GM21390 (cell line): ENCODE results near the gene ZNF664.

ENCODE experiments used
- ATAC-seq: cut with Tn5 transposase; IDR thresholded peaks from one replicate; pipeline ENCODE4 v1.9.1; 2021; ENCODE audit not compliant: unreplicated experiment

Gene ZNF664

DNA sequence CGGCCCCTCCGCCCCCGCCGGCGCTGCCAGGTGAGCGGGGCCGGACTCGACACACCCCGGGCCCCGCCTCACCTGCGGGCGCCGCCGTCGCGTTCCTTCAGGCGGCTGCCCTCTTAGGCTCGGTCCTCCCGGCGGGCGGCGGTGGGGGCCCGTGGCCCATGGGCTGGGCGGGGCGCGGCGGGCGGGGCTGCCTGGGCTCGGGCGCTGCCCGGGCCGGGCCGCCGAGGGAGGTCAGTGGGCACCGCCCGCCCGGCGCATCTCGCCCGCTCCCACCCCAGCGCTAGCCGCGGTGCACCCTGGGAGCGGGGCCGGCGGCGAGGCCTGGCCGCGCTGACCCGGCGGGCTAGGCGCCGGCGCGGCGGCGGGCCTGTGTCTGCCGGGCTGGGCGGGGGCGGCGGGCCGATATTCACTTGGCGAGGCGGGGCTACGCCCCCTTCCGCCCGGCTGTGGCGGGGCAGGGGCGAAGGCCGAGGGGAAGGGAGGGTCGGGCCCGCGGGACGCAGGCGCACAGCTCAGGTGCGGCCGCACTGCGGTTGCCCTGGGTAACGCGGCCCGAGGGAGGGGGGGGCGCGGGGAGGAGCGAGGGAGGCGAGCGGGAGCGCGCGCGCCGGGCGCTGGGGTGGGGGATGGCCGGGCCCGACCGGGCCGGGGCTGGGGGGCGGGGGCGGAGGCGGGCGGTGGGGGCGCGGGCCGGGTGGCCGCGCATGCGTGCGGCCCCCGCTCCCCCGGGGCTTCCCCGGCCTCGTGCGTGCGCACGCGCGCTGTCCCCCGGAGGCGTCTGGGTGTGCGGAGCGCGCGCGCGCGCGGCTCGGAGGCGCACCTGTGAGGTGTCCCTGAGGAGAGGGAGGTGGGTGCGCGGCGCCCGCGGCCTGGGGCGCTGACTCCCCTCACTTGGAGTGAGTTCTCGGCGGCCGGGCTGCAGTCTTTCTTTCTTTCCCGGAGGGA, at the start of gene ZNF664, which contains the start of gene CCDC92:
Gene ZNF664, plus strand, starts transcription at position 759 of the 945 bp plus-strand sequence. CDS start 38,930 bp downstream, outside the sequence.
Gene CCDC92, minus strand, starts transcription at position 375 of the 945 bp plus-strand sequence. CDS start 28,526 bp downstream, outside the sequence.
- peak; percentile 75 for ATAC-seq

DNA sequence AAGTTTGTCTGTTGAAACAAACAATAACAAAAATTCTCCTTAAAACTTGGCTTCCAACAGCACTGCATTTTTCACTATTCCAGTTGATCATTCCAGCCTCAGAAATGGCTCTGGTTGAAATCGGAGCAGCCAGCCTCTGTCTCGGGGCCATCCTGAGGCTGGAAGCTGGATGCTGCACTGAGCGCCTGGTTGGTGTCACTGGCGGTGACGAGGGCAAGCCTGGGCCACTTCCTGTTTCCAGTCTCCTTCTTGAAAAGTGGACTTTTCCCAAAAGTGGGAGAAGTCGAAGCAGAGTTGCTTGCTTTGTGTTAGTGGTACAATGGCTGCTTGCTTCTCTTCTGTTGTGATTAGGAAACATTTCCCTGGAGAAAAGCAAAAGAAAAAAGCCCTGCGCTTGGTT, 49.1 kb upstream of the ZNF664 start:
- ATAC-seq = no peak

DNA sequence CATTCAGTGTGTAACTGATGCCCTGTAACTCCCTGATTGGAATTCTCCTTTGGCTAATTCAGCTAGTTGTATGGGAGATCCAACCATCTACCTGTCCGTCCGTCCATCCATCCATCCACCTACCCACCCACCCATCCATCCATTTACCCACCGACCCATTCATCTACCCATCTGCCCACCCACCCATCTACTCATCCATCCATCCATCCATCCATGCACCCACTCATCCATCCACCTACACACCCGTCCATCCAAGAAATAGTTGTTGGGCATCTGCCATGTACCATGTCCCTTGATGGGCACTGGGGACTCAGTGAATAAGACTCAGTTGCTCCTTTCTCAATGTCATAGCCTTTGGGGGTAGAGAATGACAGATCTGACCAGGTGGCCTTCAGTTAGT, 48.5 kb upstream of the ZNF664 start:
- no peak for ATAC-seq

DNA sequence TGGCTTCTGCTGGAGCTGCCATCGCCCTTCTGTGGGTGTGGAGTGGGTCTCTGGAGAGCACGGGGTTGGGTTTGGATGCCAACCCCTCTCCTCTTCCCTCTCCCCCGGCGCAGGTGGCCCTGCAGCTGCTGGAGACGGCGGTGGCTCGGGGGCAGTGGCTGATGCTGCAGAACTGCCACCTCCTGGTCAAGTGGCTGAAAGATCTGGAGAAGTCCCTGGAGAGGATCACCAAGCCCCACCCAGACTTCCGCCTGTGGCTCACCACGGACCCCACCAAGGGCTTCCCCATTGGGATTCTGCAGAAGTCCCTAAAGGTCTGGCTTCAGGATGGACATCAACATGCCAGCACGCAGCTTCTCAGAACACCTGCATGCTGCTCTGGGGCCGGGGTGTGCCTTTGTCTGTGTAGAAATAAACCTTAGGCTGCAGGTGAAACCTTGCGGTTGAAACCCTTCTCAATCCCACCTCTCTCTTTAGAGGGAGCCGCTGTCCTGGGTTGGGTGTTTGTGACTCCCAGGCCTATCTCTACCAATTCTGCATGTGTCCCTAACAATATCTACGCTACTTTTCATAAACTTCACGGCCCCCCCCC, 44.6 kb upstream of the ZNF664 start:
- no peak for ATAC-seq

DNA sequence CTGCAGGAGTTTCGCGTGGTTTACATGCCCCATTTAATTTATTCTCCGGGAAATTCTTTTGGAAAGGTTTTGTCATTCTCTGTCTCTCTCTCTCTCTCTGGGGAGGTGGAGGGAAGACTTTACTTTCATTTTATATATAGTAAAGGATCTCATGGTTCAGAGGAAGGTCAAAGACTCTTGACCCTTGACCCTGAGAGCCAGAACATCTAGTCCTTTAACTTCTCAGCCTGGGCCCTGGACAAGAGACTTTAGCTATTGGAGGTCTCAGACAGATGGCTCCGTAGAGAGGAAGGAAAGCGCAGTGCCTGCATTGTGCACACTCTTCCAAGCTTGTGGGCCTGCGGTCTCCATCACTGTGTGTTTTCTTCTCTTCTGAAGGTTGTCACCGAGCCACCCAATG, 44.1 kb upstream of the ZNF664 start:
- ATAC-seq = no peak

DNA sequence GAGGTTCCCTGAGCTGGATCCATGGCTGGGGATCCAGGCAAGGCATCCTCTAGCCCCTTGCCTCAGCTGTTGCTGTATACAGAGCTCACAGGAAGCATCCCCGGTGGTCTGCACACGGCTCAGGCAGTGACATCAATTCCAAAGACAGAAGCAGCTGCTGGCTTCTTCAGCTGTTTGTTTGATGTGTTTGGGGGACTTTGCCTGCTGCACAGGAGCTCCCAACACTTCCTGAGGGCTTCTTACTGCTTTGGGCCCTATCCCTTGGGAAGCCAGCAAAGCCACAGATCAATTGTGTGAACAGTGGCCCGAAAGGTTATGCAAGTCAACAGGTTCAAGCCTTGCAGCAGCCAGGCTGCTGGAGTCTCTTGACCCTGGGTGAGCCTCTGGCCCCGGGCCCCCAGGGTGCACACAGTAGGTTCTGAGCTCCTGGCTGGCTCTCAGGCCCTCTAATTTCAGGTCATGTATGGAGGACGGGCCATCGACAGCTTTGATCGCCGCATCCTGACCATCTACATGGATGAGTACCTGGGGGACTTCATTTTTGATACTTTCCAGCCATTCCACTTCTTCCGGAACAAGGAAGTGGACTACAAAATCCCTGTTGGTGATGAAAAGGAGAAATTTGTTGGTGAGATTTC, 43.0 kb upstream of the ZNF664 start:
- ATAC-seq = no peak

DNA sequence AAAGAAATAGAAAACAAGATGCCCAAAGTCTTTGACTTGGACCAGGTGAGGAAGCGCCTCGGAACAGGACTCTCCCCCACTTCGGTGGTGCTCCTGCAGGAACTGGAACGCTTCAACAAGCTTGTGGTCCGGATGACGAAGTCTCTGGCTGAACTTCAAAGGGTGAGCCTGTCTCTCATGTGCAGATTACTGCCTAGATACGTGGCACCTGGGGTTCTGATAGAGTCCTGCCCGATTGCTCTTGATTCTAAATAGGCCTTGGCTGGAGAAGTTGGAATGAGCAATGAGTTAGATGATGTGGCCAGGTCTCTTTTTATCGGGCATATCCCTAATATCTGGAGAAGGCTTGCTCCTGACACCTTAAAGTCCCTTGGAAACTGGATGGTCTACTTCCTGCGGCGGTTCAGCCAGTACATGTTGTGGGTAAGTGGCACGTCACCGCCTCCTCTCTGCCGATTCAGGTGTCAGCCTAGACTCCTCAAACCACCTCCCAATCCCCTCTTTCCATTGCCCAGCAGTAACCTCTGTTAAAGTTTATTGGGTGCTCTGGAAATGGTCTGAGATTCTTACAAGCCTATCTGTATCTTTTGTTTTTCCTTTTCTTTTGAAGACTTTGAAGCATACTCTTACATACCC, 41.2 kb upstream of the ZNF664 start:
- no peak for ATAC-seq

DNA sequence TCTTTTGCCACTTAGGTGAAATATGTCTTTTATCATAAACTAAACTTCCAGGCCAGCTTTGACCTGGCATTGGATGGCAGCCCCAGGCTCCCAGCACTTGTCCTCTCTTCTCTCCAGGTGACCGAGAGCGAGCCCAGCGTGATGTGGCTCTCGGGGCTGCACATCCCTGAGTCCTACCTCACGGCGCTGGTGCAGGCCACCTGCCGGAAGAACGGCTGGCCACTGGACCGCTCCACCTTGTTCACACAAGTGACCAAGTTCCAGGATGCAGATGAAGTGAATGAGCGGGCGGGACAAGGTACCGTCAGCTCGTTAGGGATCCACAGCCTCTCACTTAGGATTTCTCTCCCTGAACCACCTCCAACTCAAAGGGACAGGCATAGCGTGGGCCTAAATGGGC, 39.8 kb upstream of the ZNF664 start:
- ATAC-seq = no peak

DNA sequence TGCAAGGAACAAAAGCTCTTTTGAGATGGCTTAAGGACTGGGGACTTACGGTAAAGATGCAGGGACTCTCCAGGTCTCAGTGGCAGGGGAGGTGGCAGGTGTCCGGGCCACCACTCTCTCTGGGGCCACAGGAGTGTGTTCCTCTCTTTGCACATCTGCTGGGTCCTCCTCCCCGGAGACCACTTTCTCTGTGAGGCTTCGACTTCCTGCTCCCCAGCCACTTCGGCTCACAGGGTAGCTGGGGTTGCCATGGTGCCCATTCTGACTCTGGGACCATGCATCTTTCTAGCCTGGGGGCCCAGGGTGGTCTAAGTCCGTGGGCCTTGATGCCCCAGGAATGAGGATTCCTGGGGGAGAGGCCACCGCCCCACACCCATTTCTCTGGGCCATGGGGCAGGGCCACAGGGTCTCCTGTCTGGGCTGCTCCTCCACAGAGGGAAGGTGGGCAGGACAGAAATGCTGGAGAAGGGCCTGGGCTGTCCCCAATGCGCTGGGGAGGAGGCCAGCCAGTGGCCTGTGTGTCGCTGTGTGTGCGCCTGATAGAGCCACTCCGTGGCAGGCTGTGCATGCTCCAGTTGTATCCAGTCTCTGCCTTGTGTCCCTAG, 38.9 kb upstream of the ZNF664 start:
- no peak for ATAC-seq

DNA sequence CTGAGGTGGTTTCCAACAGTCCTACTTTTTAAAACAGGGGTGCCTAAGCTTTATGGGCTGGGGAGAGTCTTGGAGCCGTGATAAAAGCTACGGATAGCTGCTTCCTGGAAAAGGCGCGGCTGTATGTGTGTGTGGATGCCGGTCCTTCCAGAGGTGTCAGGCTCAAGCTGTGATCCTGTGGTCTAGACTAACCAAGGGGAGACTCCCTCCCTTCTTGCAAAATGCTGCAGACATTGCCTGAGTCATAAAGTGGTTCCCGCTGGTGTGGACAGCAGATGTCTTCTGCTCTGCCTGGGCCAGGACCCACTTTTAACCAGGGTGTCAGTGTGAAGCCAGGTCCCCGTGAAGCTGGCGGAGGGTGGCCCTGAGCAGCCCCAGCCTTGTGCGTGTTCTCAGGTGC, 38.2 kb upstream of the ZNF664 start:
- no peak for ATAC-seq

DNA sequence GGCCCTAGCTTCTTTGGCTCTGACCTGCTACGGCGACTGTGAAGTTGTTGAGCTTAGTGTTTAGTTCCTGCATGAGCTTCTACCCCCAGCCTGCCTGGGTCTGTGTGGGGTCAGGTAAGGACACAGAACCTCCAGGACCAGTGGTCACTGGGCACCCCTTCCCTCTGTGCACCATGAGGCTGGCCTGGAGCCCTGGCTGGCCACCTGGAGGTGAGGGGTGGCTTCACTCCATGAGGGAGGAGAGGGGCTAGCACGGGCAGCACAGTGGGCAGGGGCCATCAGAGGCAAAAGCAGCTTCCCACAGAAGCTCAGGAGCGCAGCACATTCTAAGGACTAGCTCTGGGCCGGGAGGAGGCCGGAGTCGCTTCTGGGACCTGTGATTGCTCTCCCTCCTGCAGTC, 37.1 kb upstream of the ZNF664 start:
- no peak for ATAC-seq

DNA sequence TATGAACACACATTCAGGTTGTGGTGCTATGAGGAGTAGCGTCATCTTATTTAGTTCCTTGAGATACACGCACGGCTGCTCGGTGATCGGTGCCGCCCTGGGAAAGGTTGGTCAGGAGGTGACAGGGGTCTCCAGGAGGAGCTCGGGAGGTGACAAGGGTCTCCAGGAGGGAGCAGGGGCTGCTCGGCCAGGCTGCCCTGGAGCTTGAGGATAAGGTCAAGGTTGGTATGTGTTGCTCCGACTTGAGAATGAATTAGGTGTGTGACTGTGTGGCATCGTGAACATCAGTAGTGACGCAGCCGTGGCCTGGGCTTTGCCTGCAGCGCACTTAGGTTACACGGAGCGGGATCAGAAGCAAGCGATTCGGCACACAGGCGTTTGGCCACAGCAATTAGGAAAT, 36.5 kb upstream of the ZNF664 start:
- no peak for ATAC-seq

DNA sequence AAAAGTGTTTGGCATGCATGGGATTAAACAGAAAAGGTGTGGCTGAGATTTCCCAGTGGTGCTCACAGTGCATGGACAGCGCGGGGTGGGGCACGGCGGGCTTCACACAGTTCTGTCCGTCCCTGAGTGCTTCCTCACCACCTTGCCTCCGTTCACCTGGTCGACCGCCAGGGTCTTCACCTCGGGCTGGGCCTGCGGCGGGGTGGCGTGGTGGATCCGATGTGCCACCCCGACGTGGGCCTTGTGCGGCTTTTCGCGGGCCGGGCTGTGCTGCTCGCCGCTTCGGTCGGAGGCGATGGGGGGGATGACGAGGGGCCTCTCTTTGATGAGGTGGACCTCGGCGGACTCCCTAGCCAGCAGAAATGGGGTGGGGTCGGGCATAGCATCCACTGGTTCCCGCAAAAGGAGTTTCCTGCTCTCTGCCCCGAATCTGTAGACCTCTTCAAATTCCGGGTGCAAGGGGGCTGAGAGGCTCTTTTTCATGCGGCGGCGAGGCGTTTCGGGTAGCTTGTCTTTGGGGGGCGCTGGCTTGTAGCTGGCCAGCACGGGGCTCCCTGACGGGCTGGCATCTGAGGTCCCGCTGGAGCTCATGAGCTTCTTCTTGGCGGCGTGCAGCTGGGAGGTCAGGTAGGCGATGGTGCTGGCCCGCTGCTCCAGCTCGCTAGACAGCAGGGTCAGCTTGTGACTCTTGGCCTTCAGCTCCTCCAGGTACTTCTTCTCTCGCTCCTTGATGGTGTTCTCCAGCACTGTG, 35.9 kb upstream of the ZNF664 start:
- ATAC-seq = no peak

DNA sequence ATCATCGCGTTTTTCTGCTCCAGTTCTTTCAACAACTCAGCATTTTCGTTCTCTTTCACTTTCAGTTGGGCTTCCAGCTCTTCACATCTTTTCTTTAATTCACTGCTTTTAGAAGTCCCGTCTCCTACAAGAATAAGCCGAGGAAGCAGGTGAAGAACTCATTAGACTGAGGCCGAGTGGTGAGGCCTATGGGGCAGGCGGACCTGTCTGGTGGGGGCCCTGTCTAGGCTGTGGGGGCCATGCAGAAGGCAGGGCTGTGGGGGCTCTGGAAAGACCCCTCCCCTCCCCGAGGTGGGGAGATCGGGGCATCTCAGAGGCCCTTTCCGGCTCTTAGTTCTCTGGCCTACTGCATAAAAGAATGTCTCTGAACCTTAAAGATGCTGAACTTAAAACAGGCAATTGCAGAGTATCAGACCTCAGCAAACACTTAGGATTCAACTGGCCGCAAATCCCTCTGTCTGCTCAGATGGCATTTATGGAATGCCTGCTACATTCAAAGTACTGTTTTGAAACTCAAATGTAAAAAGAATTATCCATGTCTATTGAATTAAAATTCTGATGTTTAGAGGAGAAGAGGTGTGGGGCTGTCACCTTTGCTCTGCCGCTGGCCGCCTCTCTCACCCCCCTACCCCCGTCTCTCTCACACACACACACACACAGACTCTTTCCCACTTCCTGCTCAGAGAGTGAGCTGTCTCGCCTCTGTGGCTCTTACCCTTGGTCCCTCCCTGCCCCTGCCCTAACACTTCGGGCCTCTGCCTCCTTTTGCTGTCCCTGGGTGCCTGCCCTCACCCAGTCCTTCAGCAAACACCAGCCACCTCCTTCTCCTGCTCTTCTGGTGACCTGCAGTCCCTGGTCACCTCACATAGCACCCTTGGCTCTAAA, 35.1 kb upstream of the ZNF664 start:
- no peak for ATAC-seq

DNA sequence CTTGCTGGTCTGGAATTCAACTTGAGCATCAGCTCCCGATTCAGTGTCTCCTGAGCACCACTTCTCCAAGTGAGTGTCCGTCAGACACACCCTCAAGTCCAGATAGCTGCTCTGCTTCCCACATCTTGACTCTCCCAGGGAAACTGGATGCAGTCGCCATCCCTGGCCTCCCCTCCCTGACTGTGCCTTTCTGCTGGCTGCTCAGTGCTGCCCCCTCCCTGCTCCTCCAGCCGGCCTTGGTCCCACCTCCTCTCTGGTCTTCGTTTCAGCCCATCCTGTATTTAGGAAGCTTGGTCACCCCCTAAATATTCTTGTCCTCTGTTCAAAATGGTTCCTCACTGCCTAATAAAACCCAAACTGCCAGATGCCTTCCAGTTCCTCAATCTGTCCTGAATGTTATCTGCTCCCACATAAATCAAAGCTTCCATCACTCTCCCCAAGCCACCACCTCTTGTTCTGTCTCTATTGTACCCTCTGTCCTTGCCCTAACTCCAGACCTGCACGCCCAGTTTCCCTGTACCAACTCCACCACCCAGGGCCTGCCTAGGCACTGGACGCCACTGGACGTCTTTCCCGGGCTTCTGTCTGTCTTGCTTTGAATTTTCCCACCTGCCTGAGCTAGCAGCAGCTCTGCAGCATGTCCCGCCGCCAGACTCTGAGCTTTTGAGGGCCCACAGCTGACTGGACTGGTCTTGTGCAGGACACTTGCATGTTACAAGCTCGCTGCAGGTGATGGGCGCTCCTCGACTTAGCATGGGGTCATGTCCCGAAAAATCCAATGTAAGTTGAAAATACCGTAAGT, 34.1 kb upstream of the ZNF664 start:
- no peak for ATAC-seq

DNA sequence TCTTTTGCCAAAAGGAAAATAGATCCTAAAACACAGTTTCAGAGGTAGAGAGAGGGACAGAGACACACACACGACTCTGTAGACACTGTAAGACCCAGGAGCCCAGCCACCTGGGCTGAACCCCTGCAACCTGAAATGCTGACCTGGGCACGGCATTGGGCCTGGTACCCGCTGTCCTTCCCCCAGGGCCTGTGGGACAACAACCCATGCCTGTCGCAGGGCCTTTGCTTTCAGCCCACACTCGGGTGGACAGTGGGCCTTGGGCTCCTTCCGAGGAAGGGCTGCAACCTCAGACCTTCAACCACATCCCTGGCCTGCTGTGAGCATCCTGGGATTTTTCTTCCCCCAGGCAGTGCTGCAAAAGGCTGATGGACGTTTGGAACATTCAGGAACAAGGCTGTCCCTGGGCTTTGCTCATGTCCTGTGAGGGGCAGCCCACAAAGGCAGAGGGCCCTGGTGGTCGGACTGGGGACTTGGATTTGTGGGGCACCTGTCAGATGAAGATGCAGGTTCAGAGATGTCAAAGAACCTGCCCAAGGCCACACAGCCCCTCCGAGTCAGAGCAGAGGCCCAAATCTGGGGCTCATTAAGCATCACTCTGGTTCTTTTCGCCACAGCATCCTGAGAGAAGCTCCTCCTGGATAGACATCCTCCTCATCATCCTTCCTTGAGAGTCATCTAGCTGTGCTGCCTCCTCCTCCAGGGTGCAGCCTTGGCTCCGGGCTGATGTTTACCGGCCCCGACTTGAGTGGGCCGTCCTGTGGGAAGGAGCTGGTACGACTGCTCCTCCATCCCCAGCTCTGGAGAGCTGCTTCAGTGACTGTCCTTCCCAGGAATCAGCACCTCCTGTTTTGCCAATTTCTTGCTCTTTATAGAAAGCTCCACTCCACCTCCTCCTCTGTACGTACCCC, 33.0 kb upstream of the ZNF664 start:
- ATAC-seq = no peak

DNA sequence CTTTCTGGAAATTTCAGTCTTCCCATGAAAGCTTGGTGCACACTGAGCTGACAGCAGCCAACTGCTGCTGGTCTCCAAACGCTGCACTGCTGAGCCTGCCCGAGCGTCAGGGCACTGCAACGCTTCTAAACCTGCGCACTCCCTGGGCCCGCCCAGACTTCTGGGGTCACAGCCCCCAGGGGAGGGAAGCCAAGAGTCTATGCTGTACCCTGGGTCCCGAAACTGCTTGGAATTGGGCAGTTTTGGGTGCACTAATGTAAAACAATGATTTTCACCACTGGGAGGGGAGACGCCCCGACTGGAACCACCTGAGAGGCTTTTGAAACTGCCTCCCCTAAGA, 32.4 kb upstream of the ZNF664 start:
- ATAC-seq = no peak

DNA sequence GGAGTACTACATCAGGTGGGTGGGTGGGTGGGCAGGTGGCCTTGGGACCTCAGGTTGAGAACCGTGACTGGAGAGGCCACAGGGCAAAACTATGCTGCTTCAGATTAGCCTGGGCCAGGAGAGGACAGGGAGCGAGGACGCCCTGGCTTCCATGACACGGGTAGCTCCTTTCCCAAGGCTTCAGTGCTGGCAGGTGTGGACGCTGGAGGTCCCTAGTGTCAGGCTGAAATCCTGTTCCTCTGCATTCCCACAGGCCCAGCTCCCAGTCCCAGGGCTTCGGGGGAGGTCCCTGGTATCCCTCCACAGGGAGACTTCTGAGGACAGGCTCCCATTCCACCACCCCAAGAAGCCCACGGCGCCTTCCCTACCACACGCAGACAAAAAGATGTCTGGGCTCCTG, 32.0 kb upstream of the ZNF664 start:
- ATAC-seq = no peak
